ENCODE measurements around the gene CLIC3.
A peak's percentile ranks its signal among the peaks of the same experiment; 100 is the strongest.

The CLIC3 gene

DNA sequence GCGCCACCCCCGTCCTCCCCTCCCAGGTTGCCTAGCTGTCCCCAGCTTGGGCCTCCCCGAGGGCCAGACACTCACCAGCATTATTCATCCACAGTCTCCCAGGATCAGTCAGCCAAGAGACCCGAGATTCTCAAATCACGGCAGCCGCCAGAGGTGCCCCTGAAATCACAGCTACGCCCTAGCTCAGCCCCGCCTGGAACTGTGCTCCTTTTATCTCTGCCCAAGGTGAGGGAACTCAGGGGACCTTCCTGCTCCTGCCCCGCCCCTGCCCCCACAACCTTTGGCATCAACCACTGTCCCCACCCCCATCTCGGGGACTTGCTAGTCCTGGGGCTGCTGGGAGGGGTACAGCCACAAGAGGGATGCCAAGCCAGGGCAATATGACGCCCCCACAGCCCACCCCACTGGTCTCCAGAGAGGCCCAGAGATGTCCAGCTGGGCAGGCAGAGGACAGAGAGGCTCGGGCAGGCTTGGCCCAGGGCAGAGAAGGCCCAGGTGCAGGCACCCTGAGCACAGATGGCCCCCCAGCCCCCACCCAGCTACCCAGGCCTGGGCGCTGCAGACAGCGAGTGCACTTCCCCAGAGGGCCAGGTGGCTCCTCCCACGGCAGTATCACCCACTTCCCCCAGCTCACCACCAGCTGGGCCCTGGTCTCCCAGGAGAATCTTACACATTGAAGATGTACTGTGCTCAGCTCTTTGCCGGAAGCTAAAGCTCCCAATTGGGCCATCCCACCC is 35.7 kb upstream of the CLIC3 start, which contains the start of gene FUT7:
TSS of gene FUT7 (minus strand) at position 185 of the 737 bp plus-strand sequence. CDS start at position 88, 97 bp downstream.
- DNase-seq (ENCODE audit: low spot score): no peak

DNA sequence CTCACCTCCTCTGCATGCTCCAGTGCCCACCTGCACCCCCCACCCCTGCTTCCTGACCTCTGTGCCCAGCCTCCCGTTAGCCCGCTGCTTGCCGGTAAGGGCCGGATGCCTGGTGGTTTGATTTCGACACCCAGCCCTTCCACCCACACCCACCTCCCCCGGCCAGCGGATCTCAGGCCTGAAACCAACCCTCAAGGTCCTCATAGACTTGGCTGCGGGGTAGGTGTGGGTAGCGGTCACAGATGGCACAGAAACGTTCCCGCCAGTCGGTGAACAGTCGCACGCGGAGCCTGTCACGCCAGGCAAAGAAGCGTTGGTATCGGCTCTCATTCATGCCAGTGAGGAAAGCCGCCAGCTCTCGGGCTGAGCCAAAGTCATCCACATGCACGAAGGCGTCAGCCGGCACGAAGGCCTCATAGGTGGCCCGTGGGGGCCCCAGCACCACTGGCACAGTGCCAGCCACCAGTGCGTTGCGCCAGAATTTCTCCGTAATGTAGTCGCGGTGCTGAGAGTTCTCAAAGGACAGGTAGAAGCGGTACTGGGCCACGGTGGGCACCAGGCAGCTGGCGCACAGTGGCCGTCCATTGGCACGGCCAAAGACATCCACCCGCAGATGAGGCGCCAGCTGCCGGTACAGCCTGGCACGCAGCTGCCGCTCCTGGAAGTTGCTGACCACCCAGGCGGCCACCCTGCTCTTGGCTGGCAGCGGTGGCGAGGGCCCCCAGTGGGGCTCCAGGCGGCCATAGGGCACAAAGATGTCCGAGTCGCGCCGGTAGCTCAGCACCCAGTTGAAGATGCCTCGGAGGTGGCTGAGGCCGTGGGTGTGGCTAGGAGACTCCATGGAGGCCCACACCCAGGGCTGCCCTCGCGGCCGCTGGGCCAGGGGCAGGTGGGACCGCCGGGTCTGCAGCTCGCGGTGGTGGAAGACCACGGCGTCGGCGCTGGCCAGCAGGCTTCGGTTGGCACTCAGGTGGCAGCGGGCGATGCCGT is 34.5 kb upstream of the CLIC3 start:
- DNase-seq (ENCODE audit: low spot score): no peak

DNA sequence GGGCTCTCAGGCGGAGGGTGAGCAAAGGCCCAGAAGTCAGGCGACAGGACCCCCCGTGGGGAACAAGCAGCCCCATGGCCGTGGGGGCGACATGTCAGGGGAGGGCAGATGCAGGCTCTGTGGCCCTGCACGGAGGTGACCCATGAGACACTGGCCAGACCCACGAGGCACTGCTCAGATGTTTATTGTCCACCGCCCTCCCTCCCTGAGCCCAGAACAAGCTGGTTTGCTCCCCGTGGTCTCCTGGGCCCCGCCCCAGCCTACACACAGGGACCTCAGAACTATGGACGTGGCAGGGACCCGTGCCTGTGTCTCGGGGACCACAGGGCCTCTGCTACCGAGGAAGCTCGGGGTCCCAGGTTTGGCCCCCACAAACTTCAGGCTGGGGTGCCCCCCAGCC is 33.6 kb upstream of the CLIC3 start:
- no peak for DNase-seq (ENCODE audit: low spot score)

DNA sequence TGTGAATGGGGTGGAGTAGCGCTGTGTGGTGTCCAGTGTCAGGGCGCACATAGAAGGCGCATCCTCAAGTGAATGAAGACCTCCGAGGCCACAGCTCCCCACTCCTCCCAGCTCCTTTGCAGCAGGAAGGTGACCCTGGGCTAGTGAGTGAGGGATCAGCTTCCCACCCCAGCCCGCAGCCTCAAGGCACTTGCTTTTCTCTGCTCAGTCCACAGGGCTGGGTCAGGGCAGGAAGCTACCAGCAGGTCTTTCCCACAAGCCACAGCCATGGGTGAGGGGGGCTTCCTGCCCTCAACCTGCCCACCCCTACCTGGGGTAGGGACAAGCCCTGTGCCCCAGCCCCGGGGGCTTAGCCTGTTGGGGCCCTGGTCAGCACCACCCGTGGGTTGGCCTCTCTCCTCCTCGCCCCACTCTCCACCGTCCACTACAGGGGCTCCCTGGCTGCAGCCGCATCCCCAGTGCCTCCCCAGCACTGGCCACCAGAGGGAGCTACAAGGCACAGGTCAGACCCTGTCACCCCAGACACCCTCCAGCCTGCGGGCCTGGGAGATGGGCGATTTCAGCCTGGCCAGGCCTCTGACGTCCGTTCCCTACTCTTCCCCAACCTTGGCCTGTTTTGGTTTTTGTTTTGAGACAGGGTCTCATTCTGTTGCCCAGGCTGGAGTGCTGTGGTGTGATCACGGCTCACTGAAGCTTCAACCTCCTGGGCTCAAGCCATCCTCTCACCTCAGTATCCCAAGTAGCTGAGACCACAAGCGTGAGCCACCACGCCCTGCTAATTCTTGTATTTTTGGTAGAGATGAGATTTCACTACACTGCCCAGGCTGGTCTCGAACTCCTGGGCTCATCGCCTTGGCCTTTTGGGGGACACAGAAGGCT is 32.9 kb upstream of the CLIC3 start:
- DNase-seq (ENCODE audit: low spot score): peak; percentile 80

DNA sequence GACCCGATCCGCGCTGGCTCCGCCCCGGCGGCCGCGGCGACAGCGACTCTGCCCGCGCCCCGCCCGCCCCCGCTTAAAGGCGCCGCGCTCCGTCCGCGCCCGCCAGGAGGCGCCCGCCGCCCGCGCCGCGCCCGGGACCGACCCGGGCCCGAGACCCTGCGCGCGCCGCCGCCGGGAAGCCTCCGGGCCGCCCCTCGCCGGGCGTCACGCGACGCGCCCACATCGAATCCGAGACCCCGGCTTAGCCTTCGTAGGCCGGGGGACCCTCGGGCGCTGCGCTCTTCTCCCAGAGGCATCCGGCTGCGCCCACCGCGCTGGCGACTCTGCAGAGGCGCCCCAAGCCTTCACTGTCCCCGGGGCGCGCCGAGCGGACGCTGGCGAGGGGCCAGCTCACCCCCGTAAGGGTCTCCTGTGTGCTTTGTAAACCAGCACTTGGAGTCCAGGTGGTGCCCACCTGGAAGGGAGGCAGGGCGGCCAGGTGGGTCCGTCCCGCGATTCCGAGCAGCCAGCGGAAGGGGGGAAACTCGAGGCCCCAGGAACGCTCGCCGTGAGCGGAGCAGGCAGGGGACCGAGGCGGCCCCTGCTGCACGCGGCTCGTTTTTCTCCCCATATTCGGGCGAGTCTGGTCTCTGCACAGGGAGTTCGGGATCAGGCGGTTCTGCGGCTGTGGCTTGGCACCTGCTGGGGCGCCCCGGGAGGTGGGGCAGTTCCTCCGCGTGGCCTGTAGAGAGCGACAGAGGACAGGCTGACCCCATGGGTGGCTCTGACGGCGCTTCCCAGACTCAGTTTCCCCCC is 32.1 kb upstream of the CLIC3 start:
- DNase-seq (ENCODE audit: low spot score): peak; percentile 52

DNA sequence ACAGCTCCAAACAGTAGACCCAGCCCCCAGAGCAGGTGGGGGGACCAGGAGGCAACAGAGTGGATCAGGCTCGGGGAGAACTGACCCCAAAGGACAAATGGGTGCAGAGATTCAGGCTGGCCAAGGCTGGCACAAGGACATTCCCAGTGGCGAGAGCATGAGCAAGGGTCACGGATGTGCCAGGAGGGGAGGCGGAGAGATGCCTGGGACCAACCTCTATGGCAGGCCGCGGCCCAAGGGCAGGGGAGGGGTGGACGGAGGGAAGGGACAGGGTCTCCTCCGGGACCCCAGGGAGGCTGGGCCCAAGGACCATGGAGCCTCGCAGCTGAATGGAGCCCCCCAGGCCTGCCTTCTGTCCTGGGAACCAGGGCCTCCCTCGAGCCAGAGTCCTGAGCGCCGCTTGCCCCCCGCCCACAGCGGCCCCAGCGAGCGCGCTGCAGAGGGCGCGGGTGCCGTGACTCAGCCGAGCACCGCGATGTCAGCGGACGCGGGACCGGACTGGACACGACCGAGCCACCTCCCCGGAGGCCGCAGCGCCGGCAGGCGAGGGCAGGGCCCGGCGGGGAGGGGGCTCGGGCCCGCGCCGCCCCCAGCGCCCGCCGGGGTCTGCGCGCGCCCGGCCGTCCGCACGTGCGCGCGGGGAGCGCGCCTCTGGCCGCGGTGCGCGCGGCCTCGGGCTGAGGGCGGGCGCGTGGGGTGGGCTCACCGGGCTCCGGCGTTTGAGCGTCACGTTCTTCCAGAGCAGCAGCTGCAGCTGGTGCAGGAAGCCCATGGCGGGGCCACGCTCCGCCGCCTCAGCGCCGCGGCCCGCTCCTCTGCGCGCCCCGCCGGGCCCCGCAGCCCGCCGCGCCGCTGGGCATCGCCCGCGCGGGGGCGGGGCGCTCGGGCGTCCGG is 31.2 kb upstream of the CLIC3 start, which contains the start of gene ABCA2:
TSS of gene ABCA2 (minus strand) at position 869 of the 894 bp plus-strand sequence. CDS start at position 772, 97 bp downstream.
- no peak for DNase-seq (ENCODE audit: low spot score)

DNA sequence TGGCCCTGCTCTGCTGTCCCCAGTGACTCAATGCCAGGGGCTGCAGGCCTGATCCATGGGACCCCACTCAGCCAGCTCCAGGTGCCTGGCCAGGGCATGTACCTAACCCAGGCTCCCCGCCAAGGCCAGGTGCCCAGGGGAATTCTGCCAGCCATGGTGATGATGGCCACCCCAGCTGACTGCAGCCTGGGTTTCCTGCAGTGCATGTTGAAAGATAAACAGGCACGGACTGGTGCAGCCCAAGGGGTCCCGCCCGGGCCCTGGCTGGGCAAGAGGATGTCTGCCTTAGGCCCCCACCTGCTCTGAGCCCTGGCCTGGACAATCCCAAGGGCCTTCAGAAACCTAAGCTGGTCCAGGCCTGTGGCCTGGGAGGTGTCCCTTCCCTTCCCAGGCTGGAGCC is 30.5 kb upstream of the CLIC3 start:
- DNase-seq (ENCODE audit: low spot score): no peak

DNA sequence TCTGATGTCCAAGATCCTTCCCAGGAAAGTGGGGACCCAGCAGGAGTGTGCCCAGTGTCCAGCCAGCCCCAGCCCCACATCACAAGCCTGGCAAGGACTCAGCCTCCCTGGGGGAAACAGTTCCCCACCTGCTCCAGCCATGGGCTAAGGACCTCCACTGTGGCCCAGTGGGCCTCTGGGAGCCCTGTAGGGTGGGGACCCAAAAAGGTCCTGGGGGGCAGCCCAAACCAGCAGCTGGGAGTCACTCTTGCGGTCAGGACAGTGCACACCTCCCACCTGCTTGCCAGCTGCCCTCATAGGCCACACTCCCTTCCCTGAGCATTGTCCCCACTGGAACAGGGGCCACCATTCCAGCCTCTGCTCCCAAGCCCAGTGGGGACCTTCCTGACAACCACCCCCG is 30.0 kb upstream of the CLIC3 start:
- DNase-seq (ENCODE audit: low spot score): no peak

DNA sequence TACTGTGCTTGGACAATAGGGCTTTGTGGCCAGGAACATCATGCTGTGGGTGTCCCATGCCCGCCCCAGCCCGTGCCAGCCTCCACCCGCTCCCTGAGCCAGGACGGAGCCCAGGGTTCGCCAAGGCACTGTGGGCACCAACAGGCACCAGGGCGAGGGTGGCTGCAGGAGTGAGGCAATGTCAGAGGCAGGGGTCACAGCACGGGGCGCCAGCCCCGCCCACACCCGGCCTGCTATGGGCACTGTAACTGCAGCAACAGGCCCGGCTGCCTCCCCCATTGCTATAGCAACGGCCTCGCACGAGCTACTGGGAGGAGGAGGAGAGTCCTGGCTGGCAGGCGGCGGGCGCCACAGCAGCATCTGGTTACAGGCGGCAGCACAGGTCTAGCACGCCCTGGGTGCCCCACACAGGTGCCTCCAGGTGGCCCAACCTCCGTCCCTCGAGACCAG is 29.2 kb upstream of the CLIC3 start:
- DNase-seq (ENCODE audit: low spot score): peak; percentile 72

DNA sequence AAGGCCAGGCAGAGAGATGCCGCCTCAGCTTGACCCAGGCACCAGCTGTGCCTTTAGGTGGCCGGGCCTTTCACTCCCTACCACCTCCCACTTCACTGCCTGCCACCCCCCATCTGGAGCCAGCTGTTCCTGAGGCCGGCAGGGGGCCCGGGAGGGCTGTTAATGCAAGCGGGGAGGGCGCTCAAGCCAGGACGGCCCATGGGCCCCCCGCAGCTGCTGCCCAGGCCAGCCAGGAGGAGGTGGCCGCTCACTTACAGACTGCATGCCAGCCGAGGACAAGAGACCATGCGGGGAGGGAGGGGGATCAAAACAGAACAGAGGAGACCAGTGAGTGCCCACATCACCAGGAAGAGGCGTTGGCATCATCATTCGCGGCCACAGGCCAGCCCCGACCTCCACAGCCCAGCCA is 27.2 kb upstream of the CLIC3 start:
- no peak for DNase-seq (ENCODE audit: low spot score)

DNA sequence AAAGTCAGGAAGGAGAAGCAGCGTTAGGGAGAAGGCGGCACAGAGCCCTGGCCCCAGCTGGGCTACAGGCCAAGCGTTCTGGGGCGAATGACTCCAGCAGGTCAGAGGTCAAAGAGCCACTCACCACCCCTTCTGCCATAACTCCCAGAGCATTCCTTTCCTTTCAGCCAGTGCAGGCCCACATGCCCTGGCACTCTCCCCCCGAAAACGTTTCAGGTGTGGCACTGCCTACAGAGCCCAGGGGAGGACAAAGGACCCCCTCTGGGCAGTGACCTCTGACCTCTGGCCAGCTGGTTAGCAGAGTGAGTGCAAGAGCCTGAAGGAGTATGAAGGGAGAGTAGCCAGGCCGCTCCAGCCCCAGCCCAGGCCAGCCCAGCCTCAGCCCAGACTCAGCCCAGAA is 26.8 kb upstream of the CLIC3 start:
- no peak for DNase-seq (ENCODE audit: low spot score)

DNA sequence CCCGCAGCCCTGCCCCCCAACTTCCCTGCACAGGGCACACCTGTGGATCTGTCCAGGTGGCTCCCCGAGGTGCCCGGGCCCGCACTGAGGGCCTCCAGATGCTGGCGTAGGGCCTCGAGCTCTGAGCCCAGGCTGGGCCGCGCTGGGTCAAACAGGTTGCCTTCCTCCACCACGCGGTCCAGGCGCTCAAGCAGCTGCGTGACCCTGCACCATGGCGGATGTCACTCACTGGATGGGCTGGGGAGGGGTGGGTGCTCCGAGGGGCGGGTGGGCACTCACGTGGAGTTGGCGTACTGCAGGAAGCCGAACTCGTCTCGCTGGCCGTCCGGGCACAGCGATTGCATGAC is 26.3 kb upstream of the CLIC3 start:
- DNase-seq (ENCODE audit: low spot score): no peak

DNA sequence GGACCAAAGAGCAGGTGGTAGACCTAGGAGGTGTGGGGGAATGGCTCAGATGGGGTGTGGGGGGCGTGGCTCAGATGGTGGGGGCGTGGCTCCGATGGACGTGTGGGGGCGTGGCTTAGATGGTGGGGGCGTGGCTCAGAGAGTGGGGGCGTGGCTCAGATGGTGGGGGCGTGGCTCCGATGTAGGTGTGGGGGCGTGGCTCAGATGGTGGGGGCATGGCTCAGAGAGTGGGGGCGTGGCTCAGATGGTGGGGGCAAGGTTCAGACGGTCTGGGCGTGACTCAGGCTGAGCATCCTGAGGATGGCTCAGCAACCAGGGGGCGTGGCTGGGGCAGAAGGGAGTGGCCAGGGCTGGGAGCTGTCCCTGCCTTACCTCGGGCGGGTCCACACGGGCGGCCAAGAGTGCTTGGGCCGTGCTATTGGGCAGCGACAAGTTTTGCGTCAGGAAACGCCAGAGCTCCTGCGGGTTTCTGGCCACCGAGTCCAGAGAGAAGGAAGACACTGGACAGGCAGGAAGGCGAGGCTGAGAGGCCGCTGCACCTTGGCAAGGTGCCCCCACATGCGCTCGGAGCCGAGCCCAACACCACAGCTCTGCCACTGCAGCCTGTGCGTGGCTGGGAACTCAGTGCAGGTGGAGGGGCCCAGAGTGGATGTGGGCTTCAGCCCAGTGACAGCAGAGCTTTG is 25.8 kb upstream of the CLIC3 start:
- DNase-seq (ENCODE audit: low spot score): no peak

DNA sequence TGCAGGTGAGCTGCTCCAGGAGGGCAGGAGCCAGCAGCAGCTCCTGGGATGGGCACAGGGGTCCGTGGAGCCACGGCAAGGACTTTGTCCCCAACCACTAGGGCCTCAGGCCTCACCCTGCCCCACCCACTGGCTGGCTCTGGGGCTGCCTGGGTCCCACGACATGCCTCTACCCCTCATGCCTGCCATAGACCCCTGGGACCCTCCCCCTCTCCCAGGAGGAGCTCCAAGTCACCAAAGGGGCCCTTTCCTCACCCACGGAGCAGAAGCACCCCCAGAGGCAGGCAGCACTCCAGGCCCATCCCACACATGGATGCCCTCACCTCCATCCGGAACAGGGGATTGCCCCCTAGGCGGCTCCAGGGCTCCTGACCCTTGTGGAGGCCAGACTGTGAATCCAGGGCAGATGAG is 25.2 kb upstream of the CLIC3 start:
- no peak for DNase-seq (ENCODE audit: low spot score)

DNA sequence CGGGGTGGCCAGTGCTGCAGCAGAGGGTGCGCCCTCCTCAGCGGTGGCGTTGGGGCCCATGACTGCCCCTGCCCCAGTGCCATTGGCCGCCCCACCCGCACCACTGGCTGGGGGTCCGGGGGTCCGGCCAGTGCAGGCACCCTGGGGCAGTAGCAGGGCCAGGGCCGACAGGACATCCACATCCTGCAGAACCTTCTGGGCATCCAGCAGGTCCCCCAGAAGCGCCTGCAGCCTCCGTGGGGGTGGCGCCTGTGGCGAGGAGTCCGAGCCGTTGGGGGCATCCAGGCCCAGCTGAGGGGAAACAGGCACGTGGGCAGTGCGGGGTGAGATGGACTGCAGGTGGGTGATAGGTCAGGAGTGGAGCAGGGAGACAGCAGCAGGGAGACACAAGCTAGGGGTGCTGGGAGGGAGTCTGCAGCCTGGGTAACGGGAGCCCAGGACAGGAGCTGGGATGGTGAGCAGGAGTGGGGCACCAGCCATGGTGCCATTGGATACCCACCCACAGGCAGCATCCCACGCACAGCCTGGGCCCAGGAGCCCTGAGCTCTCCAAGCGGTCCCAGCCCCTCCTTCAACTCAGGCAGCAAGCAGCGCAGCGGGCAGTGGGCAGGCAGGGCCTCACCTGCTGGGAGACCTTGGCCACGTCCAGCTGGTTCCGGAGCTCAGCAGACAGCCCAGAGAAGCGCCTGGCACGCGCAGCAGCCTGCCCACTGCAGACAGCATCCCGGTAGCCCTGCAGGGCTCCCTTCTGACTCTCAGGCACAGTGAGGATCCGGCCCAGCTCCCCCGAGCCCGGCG is 24.6 kb upstream of the CLIC3 start:
- no peak for DNase-seq (ENCODE audit: low spot score)

DNA sequence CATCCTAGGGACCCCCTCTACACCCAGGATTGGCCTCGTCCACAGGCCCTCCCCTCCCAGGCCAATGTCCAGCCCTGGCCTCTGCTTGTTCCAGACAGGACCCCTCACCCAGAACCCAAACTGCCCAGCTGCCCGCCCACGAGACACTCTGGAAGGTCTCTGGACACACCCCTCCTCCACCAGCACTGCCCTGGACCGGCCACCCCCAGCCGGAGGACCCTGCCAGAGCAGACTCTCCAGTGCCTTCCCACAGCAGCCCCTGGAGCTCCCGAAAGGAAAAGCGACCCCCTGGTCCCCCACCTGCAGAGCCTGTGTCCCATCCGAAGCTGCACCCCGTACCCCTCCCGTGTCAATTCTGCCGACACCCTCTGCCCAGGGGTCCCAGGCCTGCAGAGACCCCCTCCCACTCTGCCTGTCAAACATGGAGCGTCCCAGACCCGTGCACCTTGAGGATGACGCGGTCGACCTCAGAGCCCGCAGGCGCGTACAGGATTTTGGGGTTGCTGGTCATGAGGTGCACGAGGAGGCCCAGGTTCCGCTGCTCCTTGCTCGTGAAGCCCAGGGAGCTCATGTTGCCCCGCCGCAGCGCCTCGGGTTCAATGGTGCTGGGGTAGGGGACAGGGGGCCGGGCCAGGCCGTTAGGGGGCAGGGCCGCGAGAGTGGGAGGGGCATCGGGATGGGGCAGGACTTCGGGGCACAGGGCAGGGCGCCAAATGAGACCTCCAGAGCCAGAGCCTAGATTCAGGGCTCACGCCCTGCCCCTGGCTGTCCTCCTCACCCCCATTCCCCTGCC is 23.7 kb upstream of the CLIC3 start:
- no peak for DNase-seq (ENCODE audit: low spot score)
